IMR-90 (cell line): ENCODE measurements around the gene STXBP4. TPM values are rescaled to one million over a fixed set of nuclear protein-coding genes. Genes with fewer than 3 reads are reported as not detected.

Experiments
- ATAC-seq: fragments of 200-7000 bp; cut with Tn5 transposase; 2 replicates; pipeline ENCODE4 v1.9.1; 2020; ENCODE audit warnings: low read depth, mild to moderate bottlenecking, moderate library complexity
- BruUV-seq: library from RNA; stranded (reverse); fragments of 400-500 nt; replicated peaks from 2 replicates; lab custom pipeline; 2021; lab: Mats Ljungman, UMichigan
- CTCF ChIA-PET: fragments of 300-600 bp; formaldehyde crosslinking; extraction: SDS; loops from one replicate; lab custom pipeline; 2021; ENCODE audit warnings: antibody characterized with exemption; lab: Yijun Ruan, JAX
- POLR2A ChIA-PET: fragments of 300-600 bp; sonication (Branson Sonifier 250); formaldehyde crosslinking; loops from one replicate; lab custom pipeline; 2022; ENCODE audit warnings: antibody characterized with exemption; ENCODE audit not compliant: unreplicated experiment; lab: Charles Lee
- DNase-seq: peaks from one replicate; pipeline ENCODE4 v3.0.0; 2013
- H2AFZ ChIP-seq: replicated peaks from 2 replicates; pipeline ENCODE3; 2013; ENCODE audit warnings: low read length, mild to moderate bottlenecking; ENCODE audit not compliant: poor library complexity
- H2AK5ac ChIP-seq: 2 replicates; pipeline ENCODE4 v1.6.1; 2013; ENCODE audit warnings: low read depth, low read length, inconsistent platforms
- H2AK9ac ChIP-seq: replicated peaks from 2 replicates; pipeline ENCODE3; 2013; ENCODE audit warnings: mild to moderate bottlenecking, low read depth, low read length, moderate library complexity; ENCODE audit not compliant: poor library complexity
- H2BK120ac ChIP-seq: 2 replicates; pipeline ENCODE4 v1.6.1; 2013; ENCODE audit warnings: low read depth, low read length, inconsistent platforms
- H2BK15ac ChIP-seq: 3 replicates; pipeline ENCODE4 v1.6.1; 2013; ENCODE audit warnings: low read depth, low read length, inconsistent platforms
- H2BK20ac ChIP-seq: 2 replicates; pipeline ENCODE4 v1.6.1; 2013; ENCODE audit warnings: low read depth, mild to moderate bottlenecking, inconsistent platforms, low read length, moderate library complexity
- H2BK5ac ChIP-seq: 2 replicates; pipeline ENCODE4 v1.6.1; 2013; ENCODE audit warnings: mild to moderate bottlenecking, low read depth, low read length, inconsistent platforms; ENCODE audit not compliant: poor library complexity, severe bottlenecking
- H3K14ac ChIP-seq: replicated peaks from 2 replicates; pipeline ENCODE4 v1.6.1; 2013; ENCODE audit warnings: low read depth, low read length, inconsistent platforms
- H3K18ac ChIP-seq: 2 replicates; pipeline ENCODE4 v1.6.1; 2013; ENCODE audit warnings: low read depth, low read length, control low read depth
- H3K23ac ChIP-seq: 2 replicates; pipeline ENCODE4 v1.6.1; 2013; ENCODE audit warnings: low read depth, low read length, inconsistent platforms
- H3K27ac ChIP-seq: 2 replicates; pipeline ENCODE4 v1.5.1; 2013; ENCODE audit warnings: mild to moderate bottlenecking, control low read depth, low read length; ENCODE audit not compliant: insufficient read depth
- H3K27me3 ChIP-seq: 2 replicates; pipeline ENCODE4 v1.6.1; 2013; ENCODE audit warnings: low read length; ENCODE audit not compliant: control insufficient read depth, insufficient read depth
- H3K36me3 ChIP-seq: 2 replicates; pipeline ENCODE4 v1.6.1; 2013; ENCODE audit warnings: low read length, mixed read lengths; ENCODE audit not compliant: control insufficient read depth, insufficient read depth
- H3K4ac ChIP-seq: 2 replicates; pipeline ENCODE4 v1.6.1; 2013; ENCODE audit warnings: low read depth, low read length, inconsistent platforms
- H3K4me1 ChIP-seq: 2 replicates; pipeline ENCODE4 v1.6.1; 2013; ENCODE audit warnings: low read length, mixed read lengths; ENCODE audit not compliant: control insufficient read depth, insufficient read depth
- H3K4me2 ChIP-seq: 2 replicates; pipeline ENCODE4 v1.6.1; 2013; ENCODE audit warnings: low read depth, mild to moderate bottlenecking, control low read depth, low read length, moderate library complexity
- H3K4me3 ChIP-seq: 2 replicates; pipeline ENCODE4 v1.5.1; 2013; ENCODE audit warnings: low read depth, mild to moderate bottlenecking, control low read depth, low read length, moderate library complexity; ENCODE audit not compliant: insufficient read depth
- H3K56ac ChIP-seq: 2 replicates; pipeline ENCODE4 v1.6.1; 2013; ENCODE audit warnings: low read length, inconsistent platforms; ENCODE audit not compliant: insufficient read depth; ENCODE audit errors: extremely low read depth
- H3K79me1 ChIP-seq, 2 experiments: 2 replicates each; pipeline ENCODE4 v1.6.1; 2013; ENCODE audit warnings: low read length in 2 of 2, inconsistent platforms in 1 of 2, low read depth in 1 of 2
- H3K9ac ChIP-seq: 2 replicates; pipeline ENCODE4 v1.6.1; 2013; ENCODE audit warnings: low read depth, low read length, control low read depth
- H3K9me1 ChIP-seq: 2 replicates; pipeline ENCODE4 v1.6.1; 2013; ENCODE audit warnings: low read length, inconsistent platforms; ENCODE audit not compliant: insufficient read depth
- H3K9me3 ChIP-seq: 2 replicates; pipeline ENCODE4 v1.6.1; 2013; ENCODE audit warnings: low read length; ENCODE audit not compliant: control insufficient read depth, insufficient read depth
- H4K20me1 ChIP-seq: 2 replicates; pipeline ENCODE4 v1.6.1; 2013; ENCODE audit warnings: low read length, inconsistent platforms; ENCODE audit not compliant: insufficient read depth
- H4K5ac ChIP-seq: 2 replicates; pipeline ENCODE4 v1.6.1; 2013; ENCODE audit warnings: mild to moderate bottlenecking, low read depth, low read length, control low read depth
- H4K8ac ChIP-seq, 2 experiments: 2 replicates each; pipeline ENCODE4 v1.6.1; 2013; ENCODE audit warnings: low read depth in 2 of 2, low read length in 2 of 2, control low read depth in 1 of 2, inconsistent platforms in 1 of 2
- H4K91ac ChIP-seq: 2 replicates; pipeline ENCODE4 v1.6.1; 2013; ENCODE audit warnings: low read depth, low read length, inconsistent platforms; ENCODE audit not compliant: insufficient read depth
- BHLHE40 ChIP-seq: fragments of 150-350 bp; IDR thresholded peaks from 2 replicates; pipeline ENCODE4 v1.6.1; 2016; ENCODE audit warnings: mild to moderate bottlenecking, low read depth, low read length
- CHD1 ChIP-seq: IDR thresholded peaks from 2 replicates; pipeline ENCODE4 v1.6.1; 2012; ENCODE audit warnings: low read depth, low read length, improper control_type of control experiment
- FOS ChIP-seq: fragments of 150-350 bp; IDR thresholded peaks from 2 replicates; pipeline ENCODE4 v1.6.1; 2016; ENCODE audit warnings: low read depth, low read length
- MAFK ChIP-seq: IDR thresholded peaks from 2 replicates; pipeline ENCODE4 v1.6.1; 2012; ENCODE audit warnings: low read depth, low read length, improper control_type of control experiment
- MXI1 ChIP-seq: IDR thresholded peaks from 2 replicates; pipeline ENCODE4 v1.6.1; 2012; ENCODE audit warnings: low read depth, mild to moderate bottlenecking, low read length, moderate library complexity, borderline replicate concordance
- POLR2A ChIP-seq: IDR thresholded peaks from 2 replicates; pipeline ENCODE4 v1.6.1; 2012; ENCODE audit warnings: mild to moderate bottlenecking, low read depth, low read length
- RAD21 ChIP-seq: IDR thresholded peaks from 2 replicates; pipeline ENCODE4 v1.6.1; 2012; ENCODE audit warnings: low read length, improper control_type of control experiment
- RCOR1 ChIP-seq: IDR thresholded peaks from 2 replicates; pipeline ENCODE4 v1.6.1; 2012; ENCODE audit warnings: mild to moderate bottlenecking, low read length, improper control_type of control experiment; ENCODE audit not compliant: insufficient replicate concordance
- RFX5 ChIP-seq: IDR thresholded peaks from 2 replicates; pipeline ENCODE4 v1.8.0; 2012; ENCODE audit warnings: low read depth, mild to moderate bottlenecking, low read length, moderate library complexity
- SMC3 ChIP-seq: fragments of 150-350 bp; IDR thresholded peaks from 2 replicates; pipeline ENCODE4 v1.6.1; 2016; ENCODE audit warnings: low read depth, mild to moderate bottlenecking, antibody characterized with exemption, low read length, moderate library complexity
- WGBS, 2 experiments: methylation state at CpG; one replicate each; pipeline versions ENCODE4 v1.1.5 to v1.1.7; 2013; ENCODE audit warnings: missing lambda C conversion rate in 2 of 2; ENCODE audit not compliant: insufficient read length in 1 of 2; ENCODE audit errors: extremely low coverage in 2 of 2; 5-methylcytosine and 5-hydroxymethylcytosine counted together
- dilution Hi-C: fragments of 300-500 bp; cut with HindIII; formaldehyde crosslinking; loops from one replicate; pipeline ENCODE4 v1.14.3; 2018; ENCODE audit warnings: low sequenced_read_pairs; ENCODE audit not compliant: unreplicated experiment
- in situ Hi-C: fragments of 300-500 bp; cut with MboI; formaldehyde crosslinking; loops from 3 replicates; pipeline ENCODE4 v1.14.3; 2019; ENCODE audit warnings: low sequenced_read_pairs, inconsistent platforms, mixed read lengths
- intact Hi-C: fragments of 100-400 bp; cut with micrococcal nuclease; formaldehyde crosslinking; loops from 2 replicates; pipeline ENCODE4 v1.10.0; 2022
- polyA plus RNA-seq, 3 experiments: library from polyadenylated mRNA; depleted of rRNA; stranded (reverse); fragments of >200 nt; gene quantifications; 2 replicates each; pipeline ENCODE4 v1.2.3, GENCODE V29; 2012; ENCODE audit warnings: low replicate concordance in 1 of 3
- total RNA-seq: library from RNA; depleted of rRNA; stranded (reverse); fragments of >200 nt; gene quantifications from 2 replicates; pipeline ENCODE4 v1.2.3, GENCODE V29; 2012
- TF ChIP-seq, protein P1 (sequence below): fragments of 150-350 bp; IDR thresholded peaks from 2 replicates; pipeline ENCODE4 v1.6.1; 2017; ENCODE audit warnings: mild to moderate bottlenecking, antibody characterized with exemption, low read length, low read depth
- TF ChIP-seq, protein P2 (sequence below): conservative IDR thresholded peaks from 2 replicates; pipeline ENCODE4 v1.5.1; 2012; ENCODE audit warnings: mild to moderate bottlenecking, low read depth, low read length, improper control_type of control experiment
- TF ChIP-seq, protein P3 (sequence below): fragments of 150-350 bp; IDR thresholded peaks from 2 replicates; pipeline ENCODE4 v1.6.1; 2016; ENCODE audit warnings: low read depth, mild to moderate bottlenecking, low read length, moderate library complexity, borderline replicate concordance

Gene STXBP4
- total and polyA plus RNA-seq, 2 of the 4 experiments (the other 2 are of a cell fraction): 4.1 to 20.4 TPM

DNA sequence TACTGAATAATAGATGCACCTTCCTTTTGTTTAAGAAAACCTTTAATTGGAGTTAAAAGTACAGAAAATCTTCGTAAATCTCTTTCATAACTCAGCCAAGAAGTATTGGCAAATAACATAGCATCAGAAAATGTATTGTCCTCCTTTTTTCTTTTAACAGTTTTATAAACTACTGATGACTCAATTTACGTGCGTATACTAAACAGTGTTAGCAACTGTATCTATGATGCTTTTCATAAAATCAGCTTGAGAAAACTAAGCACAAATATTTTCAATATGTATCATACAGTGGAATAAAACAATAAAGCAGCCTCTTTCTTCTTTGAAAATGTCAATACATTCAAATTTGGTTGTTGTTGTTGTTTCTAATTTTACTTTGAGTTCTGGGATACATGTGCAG lies 88.6 kb downstream of the STXBP4 start:
- H2BK15ac ChIP-seq: no peak overlapping the region
- H3K9me3 ChIP-seq: no peaks in the 10 kb centered on the region
- ChIA-PET POLR2A (no interaction called here), CTCF (interaction anchor here (0.5 kb wide), 1 partner anchor 1990 kb away, joined by 3 read pairs; no protein-coding TSS in a partner anchor)
- no peak overlapping the region for H3K18ac ChIP-seq
- no peak overlapping the region for H4K5ac ChIP-seq
- H3K9me1 ChIP-seq: no peaks in the 10 kb centered on the region
- H4K91ac ChIP-seq: no peak overlapping the region
- no peak overlapping the region for H3K4me2 ChIP-seq
- H2BK20ac ChIP-seq: no peak overlapping the region
- H3K56ac ChIP-seq: no peak overlapping the region
- no peak overlapping the region for H2AFZ ChIP-seq
- H3K14ac ChIP-seq: no peak overlapping the region
- DNase-seq: no peak
- H3K4ac ChIP-seq: no peak overlapping the region
- ATAC-seq: no peak
- TF ChIP-seq RAD21 (no peak), MXI1 (no peak), MAFK (no peak), BHLHE40 (no peak), RFX5 (no peak), POLR2A (no peak), SMC3 (no peak), RCOR1 (no peak), CHD1 (no peak), FOS (no peak)
- TF ChIP-seq, protein P1, sequence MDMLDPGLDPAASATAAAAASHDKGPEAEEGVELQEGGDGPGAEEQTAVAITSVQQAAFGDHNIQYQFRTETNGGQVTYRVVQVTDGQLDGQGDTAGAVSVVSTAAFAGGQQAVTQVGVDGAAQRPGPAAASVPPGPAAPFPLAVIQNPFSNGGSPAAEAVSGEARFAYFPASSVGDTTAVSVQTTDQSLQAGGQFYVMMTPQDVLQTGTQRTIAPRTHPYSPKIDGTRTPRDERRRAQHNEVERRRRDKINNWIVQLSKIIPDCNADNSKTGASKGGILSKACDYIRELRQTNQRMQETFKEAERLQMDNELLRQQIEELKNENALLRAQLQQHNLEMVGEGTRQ: no peak
- TF ChIP-seq, protein P2, sequence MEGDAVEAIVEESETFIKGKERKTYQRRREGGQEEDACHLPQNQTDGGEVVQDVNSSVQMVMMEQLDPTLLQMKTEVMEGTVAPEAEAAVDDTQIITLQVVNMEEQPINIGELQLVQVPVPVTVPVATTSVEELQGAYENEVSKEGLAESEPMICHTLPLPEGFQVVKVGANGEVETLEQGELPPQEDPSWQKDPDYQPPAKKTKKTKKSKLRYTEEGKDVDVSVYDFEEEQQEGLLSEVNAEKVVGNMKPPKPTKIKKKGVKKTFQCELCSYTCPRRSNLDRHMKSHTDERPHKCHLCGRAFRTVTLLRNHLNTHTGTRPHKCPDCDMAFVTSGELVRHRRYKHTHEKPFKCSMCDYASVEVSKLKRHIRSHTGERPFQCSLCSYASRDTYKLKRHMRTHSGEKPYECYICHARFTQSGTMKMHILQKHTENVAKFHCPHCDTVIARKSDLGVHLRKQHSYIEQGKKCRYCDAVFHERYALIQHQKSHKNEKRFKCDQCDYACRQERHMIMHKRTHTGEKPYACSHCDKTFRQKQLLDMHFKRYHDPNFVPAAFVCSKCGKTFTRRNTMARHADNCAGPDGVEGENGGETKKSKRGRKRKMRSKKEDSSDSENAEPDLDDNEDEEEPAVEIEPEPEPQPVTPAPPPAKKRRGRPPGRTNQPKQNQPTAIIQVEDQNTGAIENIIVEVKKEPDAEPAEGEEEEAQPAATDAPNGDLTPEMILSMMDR: no peak
- TF ChIP-seq, protein P3, sequence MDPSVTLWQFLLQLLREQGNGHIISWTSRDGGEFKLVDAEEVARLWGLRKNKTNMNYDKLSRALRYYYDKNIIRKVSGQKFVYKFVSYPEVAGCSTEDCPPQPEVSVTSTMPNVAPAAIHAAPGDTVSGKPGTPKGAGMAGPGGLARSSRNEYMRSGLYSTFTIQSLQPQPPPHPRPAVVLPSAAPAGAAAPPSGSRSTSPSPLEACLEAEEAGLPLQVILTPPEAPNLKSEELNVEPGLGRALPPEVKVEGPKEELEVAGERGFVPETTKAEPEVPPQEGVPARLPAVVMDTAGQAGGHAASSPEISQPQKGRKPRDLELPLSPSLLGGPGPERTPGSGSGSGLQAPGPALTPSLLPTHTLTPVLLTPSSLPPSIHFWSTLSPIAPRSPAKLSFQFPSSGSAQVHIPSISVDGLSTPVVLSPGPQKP: no peak
- H2AK5ac ChIP-seq: no peak overlapping the region
- H3K27me3 ChIP-seq: no peaks in the 10 kb centered on the region
- no peaks in the 10 kb centered on the region for H3K4me1 ChIP-seq
- H2AK9ac ChIP-seq: no peak overlapping the region
- H4K8ac ChIP-seq: no peak overlapping the region
- no peak overlapping the region for H3K27ac ChIP-seq
- no peaks in the 10 kb centered on the region for H4K20me1 ChIP-seq
- in situ Hi-C loops (loop anchor here (10.0 kb wide), 1 partner anchor 238 kb away; no protein-coding TSS in a partner anchor), dilution Hi-C loops (no loop called here), intact Hi-C loops (no loop called here)
- no peaks in the 10 kb centered on the region for H3K79me1 ChIP-seq
- H3K4me3 ChIP-seq: no peak overlapping the region
- H3K23ac ChIP-seq: no peak overlapping the region
- no peak overlapping the region for H2BK120ac ChIP-seq
- no peaks in the 10 kb centered on the region for H3K36me3 ChIP-seq
- BruUV-seq: no TSS peak
- no peak overlapping the region for H3K9ac ChIP-seq
- H2BK5ac ChIP-seq: no peak overlapping the region
- WGBS, 2 experiments: no CpG with 5 or more reads among the region's 3 CpGs
